Breast epithelium (tissue), 3 donors: Measurements from ENCODE around the gene DACT2.

ENCODE experiments used
- CTCF ChIP-seq, 3 donors: fragments of 450-650 bp; IDR thresholded peaks; one replicate each; pipeline ENCODE4 v1.5.1; 2016 to 2017; ENCODE audit warnings: antibody characterized with exemption in 3 of 3, mild to moderate bottlenecking in 3 of 3, moderate library complexity in 3 of 3
- POLR2A ChIP-seq: fragments of 450-650 bp; IDR thresholded peaks from one replicate; pipeline ENCODE4 v1.6.1; 2016; ENCODE audit warnings: antibody characterized with exemption, mild to moderate bottlenecking, moderate library complexity
- POLR2AphosphoS5 ChIP-seq, 3 donors: sonication (generic); formaldehyde crosslinking; IDR thresholded peaks; one replicate each; pipeline ENCODE4 v1.6.1; 2017; ENCODE audit warnings: antibody characterized with exemption in 3 of 3

DNA sequence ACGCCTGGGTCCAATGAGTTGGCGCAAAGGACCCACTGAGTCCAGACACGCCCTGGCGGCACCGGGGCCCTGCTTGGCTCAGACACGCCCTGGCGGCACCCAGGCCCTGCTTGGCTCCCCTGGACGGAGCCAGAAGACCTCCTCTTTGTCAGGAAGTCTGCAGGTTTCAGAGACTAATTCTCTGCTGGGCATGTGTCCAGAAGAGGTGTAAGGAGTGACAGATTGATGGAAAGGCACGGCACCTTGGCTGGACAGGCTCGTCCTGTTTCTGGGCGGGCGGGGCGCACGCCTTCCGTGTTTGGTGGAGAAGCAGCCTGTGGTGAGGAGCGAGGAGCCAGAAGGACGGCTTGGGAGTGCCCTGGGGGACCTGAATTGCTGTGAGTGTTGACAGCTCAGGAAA is 23.1 kb upstream of the DACT2 start:
- no peak for TF ChIP-seq CTCF (IDR thresholded peaks at IDR 0.05)
- no peak for TF ChIP-seq POLR2AphosphoS5 (IDR thresholded peaks at IDR 0.05)
- TF ChIP-seq POLR2A, result no peak
